ENCODE results near the gene ARID3C. TPM values are rescaled to one million over a fixed set of nuclear protein-coding genes. Genes with fewer than 3 reads are reported as not detected.

The ARID3C gene
- polyA plus RNA-seq, 2 donors, result not detected

DNA sequence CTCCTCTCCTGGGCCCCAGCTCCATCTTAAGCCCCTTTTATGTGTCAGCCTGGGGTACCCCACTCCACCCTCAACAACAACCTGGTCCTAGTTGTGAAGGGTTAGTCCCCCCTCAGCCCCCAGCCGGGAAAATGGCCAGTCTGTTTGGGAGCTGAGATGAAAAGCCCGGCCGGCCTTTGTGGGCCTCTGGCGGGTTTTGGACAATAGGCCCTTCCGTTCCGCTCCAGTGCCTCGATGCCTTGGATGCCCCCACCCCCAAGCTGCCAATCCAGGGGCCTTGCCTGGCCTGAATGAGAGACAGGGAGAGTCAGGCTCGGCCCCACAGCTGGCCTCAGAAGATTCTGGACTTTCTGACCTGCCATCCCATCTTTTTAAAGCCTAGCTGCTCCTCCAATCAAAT is 48.5 kb downstream of the ARID3C start:
- Histone ChIP-seq H3K36me3 (ENCODE audit: control insufficient read depth in 2 of 2, insufficient read depth in 2 of 2, low read length in 1 of 2) (no peaks in the 10 kb centered on the region), H3K4me1 (ENCODE audit: control insufficient read depth in 2 of 2, insufficient read depth in 2 of 2, low read length in 1 of 2) (peaks cover 0 to 8% of the 10 kb centered on the region in 2 donors), H3K4me3 (ENCODE audit: low read depth in 1 of 2, low read length in 2 of 2) (no peak overlapping the region), H3K9me3 (ENCODE audit: control insufficient read depth in 2 of 2, insufficient read depth in 1 of 2, low read depth in 1 of 2, low read length in 1 of 2) (no peaks in the 10 kb centered on the region), H3K27ac (ENCODE audit: low read depth in 2 of 2, low read length in 1 of 2) (no peak overlapping the region), H3K27me3 (ENCODE audit: control insufficient read depth in 1 of 2, insufficient read depth in 2 of 2, low read length in 2 of 2) (peaks cover 0 to 7% of the 10 kb centered on the region in 2 donors)
- 69 to 74% methylated on average over 8 of the region's 8 CpGs for WGBS, 2 donors

DNA sequence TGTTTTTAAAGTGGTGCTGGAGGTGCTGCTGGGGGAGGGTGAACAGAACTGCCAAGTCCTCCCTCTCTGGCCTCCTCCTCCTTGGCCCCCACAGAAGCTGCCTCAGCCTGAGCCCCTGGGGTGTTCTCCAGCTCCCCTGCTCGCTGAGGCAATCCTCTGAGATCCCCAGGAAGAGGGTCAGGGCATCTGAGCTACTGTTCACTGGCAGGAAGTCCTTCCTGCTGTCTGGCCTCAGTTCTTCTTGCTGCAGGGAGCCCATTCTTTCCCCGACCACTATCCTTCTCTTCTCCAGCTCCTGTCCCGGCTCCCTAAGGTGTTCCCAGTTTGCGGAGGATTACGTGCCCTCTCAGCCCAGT is 49.1 kb downstream of the ARID3C start:
- Histone ChIP-seq H3K4me3 (ENCODE audit: low read depth in 1 of 2, low read length in 2 of 2) (no peak overlapping the region), H3K9me3 (ENCODE audit: control insufficient read depth in 2 of 2, insufficient read depth in 1 of 2, low read depth in 1 of 2, low read length in 1 of 2) (no peaks in the 10 kb centered on the region), H3K4me1 (ENCODE audit: control insufficient read depth in 2 of 2, insufficient read depth in 2 of 2, low read length in 1 of 2) (peaks cover 0 to 8% of the 10 kb centered on the region in 2 donors), H3K27ac (ENCODE audit: low read depth in 2 of 2, low read length in 1 of 2) (no peak overlapping the region), H3K27me3 (ENCODE audit: control insufficient read depth in 1 of 2, insufficient read depth in 2 of 2, low read length in 2 of 2) (peaks cover 0 to 7% of the 10 kb centered on the region in 2 donors), H3K36me3 (ENCODE audit: control insufficient read depth in 2 of 2, insufficient read depth in 2 of 2, low read length in 1 of 2) (no peaks in the 10 kb centered on the region)
- WGBS, 2 donors, result 79 to 87% methylated on average over 5 of the region's 5 CpGs

DNA sequence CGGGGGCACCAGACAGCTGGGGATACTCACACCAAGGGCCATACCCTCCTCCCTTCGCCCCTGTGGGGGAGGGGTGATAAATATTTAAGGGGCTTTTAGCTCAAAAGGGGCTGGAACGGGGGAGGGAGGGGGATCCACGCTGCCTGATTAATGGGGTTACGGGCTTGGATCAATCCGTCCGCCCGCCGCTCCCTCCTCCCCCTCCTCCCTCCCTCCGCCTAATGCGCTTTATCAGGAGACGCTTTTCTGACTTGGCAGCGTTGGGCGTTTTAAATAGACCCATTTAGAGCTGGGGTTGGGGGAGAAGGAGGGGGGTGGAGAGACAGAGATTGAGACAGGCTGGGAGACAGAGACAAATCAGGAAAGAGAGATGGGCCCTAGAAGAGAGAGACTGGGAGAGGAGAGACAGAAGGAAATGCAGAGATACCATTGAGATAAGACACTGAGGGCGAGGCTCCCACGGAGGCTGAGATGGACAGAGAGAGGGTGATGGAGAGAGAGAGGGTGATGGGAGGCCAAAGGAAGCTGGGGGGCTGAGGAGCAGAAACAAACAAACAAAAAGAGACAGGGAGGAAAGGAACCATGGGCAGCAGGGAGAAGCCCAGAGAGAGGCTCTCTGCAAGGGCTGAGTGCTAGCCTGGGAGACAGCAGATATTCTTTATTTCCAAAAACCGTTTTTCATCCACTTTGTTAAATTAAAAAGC is 49.6 kb downstream of the ARID3C start:
- Histone ChIP-seq H3K27ac (ENCODE audit: low read depth in 2 of 2, low read length in 1 of 2) (no peak overlapping the region), H3K9me3 (ENCODE audit: control insufficient read depth in 2 of 2, insufficient read depth in 1 of 2, low read depth in 1 of 2, low read length in 1 of 2) (no peaks in the 10 kb centered on the region), H3K27me3 (ENCODE audit: control insufficient read depth in 1 of 2, insufficient read depth in 2 of 2, low read length in 2 of 2) (peaks cover 0 to 7% of the 10 kb centered on the region in 2 donors), H3K36me3 (ENCODE audit: control insufficient read depth in 2 of 2, insufficient read depth in 2 of 2, low read length in 1 of 2) (no peaks in the 10 kb centered on the region), H3K4me3 (ENCODE audit: low read depth in 1 of 2, low read length in 2 of 2) (no peak overlapping the region), H3K4me1 (ENCODE audit: control insufficient read depth in 2 of 2, insufficient read depth in 2 of 2, low read length in 1 of 2) (peaks cover 0 to 8% of the 10 kb centered on the region in 2 donors)
- WGBS, 2 donors, result 15 to 18% methylated on average over 16 to 17 of the region's 17 CpGs

DNA sequence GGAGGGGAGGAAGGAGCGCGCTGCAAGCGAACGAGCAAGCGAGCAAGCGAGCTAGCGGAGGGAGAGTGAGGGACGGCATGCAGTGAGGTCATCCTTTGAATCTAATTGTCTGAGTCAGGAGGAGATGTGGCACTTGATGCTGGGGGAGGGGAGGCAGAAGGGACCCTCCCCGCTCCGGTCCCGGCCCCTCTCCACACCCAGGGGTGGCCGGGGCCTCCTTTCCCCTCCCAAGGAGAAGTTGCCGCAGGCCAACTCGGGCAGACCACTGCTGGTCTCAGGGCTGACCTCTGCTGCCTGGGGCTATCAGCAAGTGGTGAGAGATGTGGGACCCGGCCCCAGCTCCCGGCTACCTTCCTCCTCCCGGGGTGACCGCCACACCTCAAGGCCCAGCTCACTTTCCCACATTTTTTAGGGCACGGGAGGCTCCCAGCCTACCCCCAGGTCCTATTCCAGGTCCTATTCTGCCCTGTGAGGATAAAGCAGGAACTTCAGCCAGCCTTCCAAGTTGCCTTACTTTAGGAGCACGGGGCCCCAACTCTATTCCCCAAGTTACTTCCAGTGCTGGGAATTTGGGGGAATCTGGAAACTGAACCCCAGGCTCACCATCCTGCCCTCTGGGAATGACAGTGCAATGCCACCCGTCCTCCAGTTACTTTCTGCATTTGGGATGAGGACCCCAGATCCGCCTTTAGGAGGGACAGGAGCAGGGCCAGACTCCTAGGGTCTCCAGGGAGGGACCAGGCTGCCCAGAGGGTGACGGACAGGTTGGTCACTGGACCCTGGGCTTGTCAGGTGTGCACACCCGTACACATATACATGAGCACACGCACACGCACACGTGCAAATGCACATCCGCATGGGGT is 50.4 kb downstream of the ARID3C start:
- 17 to 19% methylated on average over 26 to 28 of the region's 28 CpGs for WGBS, 2 donors
- no peak overlapping the region for H3K27ac ChIP-seq (ENCODE audit: low read depth in 2 of 2, low read length in 1 of 2)
- peaks cover 0 to 7% of the 10 kb centered on the region in 2 donors for H3K27me3 ChIP-seq (ENCODE audit: control insufficient read depth in 1 of 2, insufficient read depth in 2 of 2, low read length in 2 of 2)
- H3K4me1 ChIP-seq (ENCODE audit: control insufficient read depth in 2 of 2, insufficient read depth in 2 of 2, low read length in 1 of 2), result peaks cover 0 to 8% of the 10 kb centered on the region in 2 donors
- no peak overlapping the region for H3K4me3 ChIP-seq (ENCODE audit: low read depth in 1 of 2, low read length in 2 of 2)
- no peaks in the 10 kb centered on the region for H3K36me3 ChIP-seq (ENCODE audit: control insufficient read depth in 2 of 2, insufficient read depth in 2 of 2, low read length in 1 of 2)
- H3K9me3 ChIP-seq (ENCODE audit: control insufficient read depth in 2 of 2, insufficient read depth in 1 of 2, low read depth in 1 of 2, low read length in 1 of 2), result no peaks in the 10 kb centered on the region

DNA sequence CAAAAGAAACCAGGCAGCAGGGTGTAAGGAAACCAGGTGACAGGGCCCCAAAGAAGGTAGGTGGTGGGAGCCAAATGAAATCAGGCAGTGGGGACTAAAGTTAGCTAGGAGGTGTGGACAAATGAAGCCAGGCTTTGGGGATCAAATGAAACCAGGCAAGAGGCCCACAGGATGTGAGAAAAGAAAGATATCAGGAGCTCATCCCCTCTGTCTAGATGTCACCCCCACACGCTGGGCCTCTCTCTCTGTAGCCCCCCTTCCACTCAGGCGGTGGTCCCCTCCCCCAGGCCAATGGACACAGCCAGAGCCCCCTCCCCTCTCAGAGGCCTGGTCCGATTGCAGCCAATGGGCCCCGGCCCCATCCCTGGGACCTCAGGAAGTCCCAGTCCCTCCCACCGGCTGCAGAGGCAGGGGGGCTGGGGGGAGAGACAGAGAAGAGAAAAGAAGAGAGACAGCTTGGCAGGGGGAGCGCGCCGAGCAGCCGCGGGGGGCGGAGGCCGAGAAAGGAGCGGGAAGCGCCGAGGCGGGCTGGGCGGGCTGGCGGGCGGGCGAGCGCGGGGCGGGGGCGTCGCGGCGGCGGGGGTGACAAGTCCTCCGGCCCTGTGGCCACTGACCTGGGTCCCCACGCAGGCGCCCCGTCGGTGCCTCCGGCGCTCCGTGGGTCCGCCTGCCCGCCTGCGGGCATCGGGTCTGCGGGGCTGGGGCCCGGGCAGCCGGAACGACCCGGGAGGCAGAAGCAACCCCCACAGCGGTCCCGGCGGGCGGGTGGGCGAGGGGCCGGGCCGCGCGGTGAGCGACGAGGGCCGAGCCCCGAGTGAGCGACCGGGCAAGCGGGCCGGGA is 51.2 kb downstream of the ARID3C start:
- no peak overlapping the region for H3K27ac ChIP-seq (ENCODE audit: low read depth in 2 of 2, low read length in 1 of 2)
- no peaks in the 10 kb centered on the region for H3K36me3 ChIP-seq (ENCODE audit: control insufficient read depth in 2 of 2, insufficient read depth in 2 of 2, low read length in 1 of 2)
- H3K27me3 ChIP-seq (ENCODE audit: control insufficient read depth in 1 of 2, insufficient read depth in 2 of 2, low read length in 2 of 2), result peaks cover 0 to 7% of the 10 kb centered on the region in 2 donors
- H3K4me1 ChIP-seq (ENCODE audit: control insufficient read depth in 2 of 2, insufficient read depth in 2 of 2, low read length in 1 of 2), result peaks cover 0 to 8% of the 10 kb centered on the region in 2 donors
- H3K4me3 ChIP-seq (ENCODE audit: low read depth in 1 of 2, low read length in 2 of 2), result no peak overlapping the region
- 3 to 4% methylated on average over 39 to 62 of the region's 62 CpGs for WGBS, 2 donors
- no peaks in the 10 kb centered on the region for H3K9me3 ChIP-seq (ENCODE audit: control insufficient read depth in 2 of 2, insufficient read depth in 1 of 2, low read depth in 1 of 2, low read length in 1 of 2)

DNA sequence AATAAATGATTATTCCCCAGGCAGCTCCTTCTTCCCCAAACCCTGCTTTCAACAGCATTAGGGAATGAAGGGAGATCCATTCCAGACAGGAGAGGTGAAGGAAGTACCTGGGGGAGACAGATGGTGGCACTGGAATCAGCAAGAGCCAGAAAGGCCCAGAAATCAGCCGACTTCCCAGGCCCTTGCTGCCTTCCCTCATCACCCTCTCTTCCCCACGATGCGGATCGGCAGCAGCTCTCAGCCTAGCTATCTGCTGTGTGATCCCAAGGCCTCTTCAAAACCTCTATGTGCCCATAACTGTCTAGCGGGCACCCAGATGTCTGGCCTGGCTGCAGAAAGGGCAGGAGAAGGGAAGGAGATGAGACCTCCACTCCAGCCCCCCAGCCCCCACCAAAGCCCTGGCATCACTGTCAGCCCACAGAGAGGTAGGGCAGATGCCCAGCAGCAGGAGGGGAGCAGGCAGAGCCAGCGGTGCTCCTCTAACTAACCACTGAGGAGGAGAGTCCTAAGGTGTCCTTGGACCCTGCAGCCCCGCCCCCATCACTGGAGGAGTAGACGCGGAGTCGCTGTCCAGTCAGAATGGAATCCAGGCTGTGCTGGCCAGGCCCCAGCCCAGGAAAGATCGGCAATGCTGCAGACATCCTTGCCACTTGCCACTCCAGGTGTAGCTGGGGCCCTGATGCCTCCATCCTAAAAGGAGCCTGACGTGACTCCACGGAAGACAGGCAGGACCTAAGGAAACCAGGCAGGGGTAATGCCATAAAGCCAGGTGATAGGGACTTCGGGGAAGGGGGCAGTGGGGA is 52.1 kb downstream of the ARID3C start:
- WGBS, 2 donors, result 65 to 80% methylated on average over 14 of the region's 14 CpGs
- H3K36me3 ChIP-seq (ENCODE audit: control insufficient read depth in 2 of 2, insufficient read depth in 2 of 2, low read length in 1 of 2), result no peaks in the 10 kb centered on the region
- H3K4me1 ChIP-seq (ENCODE audit: control insufficient read depth in 2 of 2, insufficient read depth in 2 of 2, low read length in 1 of 2), result peaks cover 0 to 8% of the 10 kb centered on the region in 2 donors
- peaks cover 0 to 7% of the 10 kb centered on the region in 2 donors for H3K27me3 ChIP-seq (ENCODE audit: control insufficient read depth in 1 of 2, insufficient read depth in 2 of 2, low read length in 2 of 2)
- no peak overlapping the region for H3K4me3 ChIP-seq (ENCODE audit: low read depth in 1 of 2, low read length in 2 of 2)
- no peak overlapping the region for H3K27ac ChIP-seq (ENCODE audit: low read depth in 2 of 2, low read length in 1 of 2)
- no peaks in the 10 kb centered on the region for H3K9me3 ChIP-seq (ENCODE audit: control insufficient read depth in 2 of 2, insufficient read depth in 1 of 2, low read depth in 1 of 2, low read length in 1 of 2)

DNA sequence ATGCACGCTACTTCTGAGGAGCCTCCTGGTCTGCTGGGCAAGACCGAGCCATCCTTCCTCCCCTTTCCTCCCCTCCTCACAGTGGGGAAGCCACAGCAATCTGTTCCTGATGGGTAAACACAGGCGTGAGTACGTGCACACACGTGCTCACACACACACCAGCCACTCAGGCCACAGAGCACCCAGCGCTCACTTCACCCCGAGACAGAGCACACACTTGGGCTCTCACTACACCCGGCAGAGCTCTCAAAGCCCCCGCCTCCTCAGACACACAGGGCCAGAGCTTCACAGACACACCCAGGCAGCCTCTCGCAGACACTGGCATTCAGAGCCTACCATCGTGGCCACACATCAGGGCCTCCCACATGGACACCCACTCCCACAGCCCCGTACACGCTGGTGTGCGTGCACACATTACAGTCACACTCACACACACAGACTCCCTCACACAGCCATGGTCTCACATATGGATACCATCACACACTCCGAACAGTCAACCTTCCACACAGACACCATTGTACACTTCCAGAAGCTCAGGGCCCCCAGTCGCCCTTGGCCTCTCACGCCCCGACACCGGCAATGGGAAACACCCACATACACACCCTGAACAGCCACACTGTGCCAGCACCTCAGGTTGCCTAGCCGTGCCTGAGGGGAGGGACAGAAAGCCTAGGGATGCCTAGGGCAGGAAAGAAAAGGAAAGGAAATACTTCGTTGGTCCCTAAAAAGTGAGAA is 52.8 kb downstream of the ARID3C start:
- 61 to 74% methylated on average over 21 of the region's 21 CpGs for WGBS, 2 donors
- H3K36me3 ChIP-seq (ENCODE audit: control insufficient read depth in 2 of 2, insufficient read depth in 2 of 2, low read length in 1 of 2), result no peaks in the 10 kb centered on the region
- peaks cover 0 to 8% of the 10 kb centered on the region in 2 donors for H3K4me1 ChIP-seq (ENCODE audit: control insufficient read depth in 2 of 2, insufficient read depth in 2 of 2, low read length in 1 of 2)
- no peak overlapping the region for H3K4me3 ChIP-seq (ENCODE audit: low read depth in 1 of 2, low read length in 2 of 2)
- H3K9me3 ChIP-seq (ENCODE audit: control insufficient read depth in 2 of 2, insufficient read depth in 1 of 2, low read depth in 1 of 2, low read length in 1 of 2), result no peaks in the 10 kb centered on the region
- peaks cover 0 to 7% of the 10 kb centered on the region in 2 donors for H3K27me3 ChIP-seq (ENCODE audit: control insufficient read depth in 1 of 2, insufficient read depth in 2 of 2, low read length in 2 of 2)
- no peak overlapping the region for H3K27ac ChIP-seq (ENCODE audit: low read depth in 2 of 2, low read length in 1 of 2)

DNA sequence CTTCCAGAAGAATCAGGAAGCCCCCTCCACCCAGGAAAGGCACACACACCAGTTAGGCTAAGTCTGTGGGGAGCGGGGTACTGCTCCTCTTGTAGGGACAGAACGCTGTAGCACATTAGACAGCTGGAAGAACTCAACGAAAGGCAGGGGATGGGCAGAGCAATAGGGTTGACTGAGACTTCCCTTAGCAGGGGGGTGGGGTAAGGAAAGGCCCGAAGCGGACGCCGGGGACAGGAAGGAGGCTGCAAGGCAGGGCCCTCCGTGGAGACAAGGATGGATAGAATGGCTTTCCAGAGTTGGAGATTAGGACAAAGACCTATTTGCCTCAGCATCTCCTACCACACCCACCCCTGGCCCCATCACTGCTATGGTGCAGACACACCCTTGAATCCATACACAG is 53.6 kb downstream of the ARID3C start:
- Histone ChIP-seq H3K27ac (ENCODE audit: low read depth in 2 of 2, low read length in 1 of 2) (no peak overlapping the region), H3K36me3 (ENCODE audit: control insufficient read depth in 2 of 2, insufficient read depth in 2 of 2, low read length in 1 of 2) (no peaks in the 10 kb centered on the region), H3K9me3 (ENCODE audit: control insufficient read depth in 2 of 2, insufficient read depth in 1 of 2, low read depth in 1 of 2, low read length in 1 of 2) (no peaks in the 10 kb centered on the region), H3K4me1 (ENCODE audit: control insufficient read depth in 2 of 2, insufficient read depth in 2 of 2, low read length in 1 of 2) (peaks cover 0 to 8% of the 10 kb centered on the region in 2 donors), H3K27me3 (ENCODE audit: control insufficient read depth in 1 of 2, insufficient read depth in 2 of 2, low read length in 2 of 2) (peaks cover 0 to 7% of the 10 kb centered on the region in 2 donors), H3K4me3 (ENCODE audit: low read depth in 1 of 2, low read length in 2 of 2) (no peak overlapping the region)
- WGBS, 2 donors, result 56 to 61% methylated on average over 7 to 8 of the region's 8 CpGs

Data from esophagus (tissue), 2 donors.